Right atrium auricular region (tissue), 2 donors: ENCODE measurements around the gene TREML1. TPM values are rescaled to one million over a fixed set of nuclear protein-coding genes. Genes with fewer than 3 reads are reported as not detected.

Experiments
- DNase-seq: peaks from one replicate; pipeline ENCODE4 v3.0.0-alpha.2; 2019; ENCODE audit warnings: low spot score
- H3K27ac ChIP-seq, 2 donors: fragments of 200-600 bp; sonication (generic); 1 replicate in 1 of 2; 2 replicates in 1 of 2; pipeline ENCODE4 v1.5.1; 2016 to 2019
- H3K27me3 ChIP-seq, 2 donors: fragments of 200-600 bp; sonication (generic); one replicate each; pipeline versions ENCODE4 v1.5.1 to v1.6.0; 2017 to 2019
- H3K36me3 ChIP-seq: fragments of 200-600 bp; sonication (generic); one replicate; pipeline ENCODE4 v1.5.1; 2016
- H3K4me1 ChIP-seq, 2 donors: fragments of 200-600 bp; sonication (generic); one replicate each; pipeline versions ENCODE4 v1.5.1 to v1.6.0; 2017 to 2019
- H3K4me3 ChIP-seq, 2 donors: fragments of 200-600 bp; sonication (generic); 1 replicate in 1 of 2; 2 replicates in 1 of 2; pipeline ENCODE4 v1.5.1; 2017 to 2019; ENCODE audit warnings: mild to moderate bottlenecking in 1 of 2, moderate library complexity in 1 of 2
- H3K9me3 ChIP-seq, 2 donors: fragments of 200-600 bp; sonication (generic); one replicate each; pipeline ENCODE4 v1.5.1; 2019
- CTCF ChIP-seq, 2 donors: fragments of 200-600 bp; sonication (generic); IDR thresholded peaks; one replicate each; pipeline ENCODE4 v1.5.1; 2019; ENCODE audit warnings: antibody characterized with exemption in 2 of 2
- total RNA-seq, 2 donors: library from RNA; depleted of rRNA; stranded (reverse); fragments of >200 nt; gene quantifications; one replicate each; pipeline ENCODE4 v1.1.0, GENCODE V29; 2016

Gene TREML1
- total RNA-seq, 2 donors from 2014 or later: not detected

GRCh38 chr6:41182069-41183034, 28.2 kb upstream of the TREML1 start:
- no peak overlapping the region for H3K27ac ChIP-seq

GRCh38 chr6:41181566-41181965, 27.4 kb upstream of the TREML1 start:
- Histone ChIP-seq H3K4me3 (no peak overlapping the region), H3K9me3 (no peaks in the 10 kb centered on the region), H3K4me1 (no peaks in the 10 kb centered on the region), H3K27me3 (no peaks in the 10 kb centered on the region), H3K36me3 (no peaks in the 10 kb centered on the region), H3K27ac (no peak overlapping the region)
- no peak for TF ChIP-seq CTCF (IDR thresholded peaks at IDR 0.05)
- peak; percentile 43 for DNase-seq

More at GRCh38 chr6:41182069-41183034, 28.2 kb upstream of the TREML1 start:
- TF ChIP-seq CTCF (IDR thresholded peaks at IDR 0.05): peak in 1 of 2 donors; percentile 42
- no peaks in the 10 kb centered on the region for H3K36me3 ChIP-seq
- H3K9me3 ChIP-seq: no peaks in the 10 kb centered on the region
- DNase-seq: peak; percentile 61
- H3K4me1 ChIP-seq: no peaks in the 10 kb centered on the region
- H3K4me3 ChIP-seq: no peak overlapping the region
- no peaks in the 10 kb centered on the region for H3K27me3 ChIP-seq

- no peak for DNase-seq
- Histone ChIP-seq H3K27me3 (no peaks in the 10 kb centered on the region), H3K4me1 (no peaks in the 10 kb centered on the region), H3K36me3 (no peaks in the 10 kb centered on the region), H3K4me3 (no peak overlapping the region), H3K9me3 (no peaks in the 10 kb centered on the region), H3K27ac (no peak overlapping the region)
- TF ChIP-seq CTCF (IDR thresholded peaks at IDR 0.05): no peak
Measured at GRCh38 chr6:41179163-41179562, 25.0 kb upstream of the TREML1 start.

- H3K36me3 ChIP-seq: no peaks in the 10 kb centered on the region
- no peak for TF ChIP-seq CTCF (IDR thresholded peaks at IDR 0.05)
- H3K27me3 ChIP-seq: no peaks in the 10 kb centered on the region
- no peaks in the 10 kb centered on the region for H3K9me3 ChIP-seq
- no peak overlapping the region for H3K4me3 ChIP-seq
- H3K4me1 ChIP-seq: no peaks in the 10 kb centered on the region
- no peak overlapping the region for H3K27ac ChIP-seq
- no peak for DNase-seq
Measured at GRCh38 chr6:41177695-41178094, 23.5 kb upstream of the TREML1 start.

- Histone ChIP-seq H3K9me3 (no peaks in the 10 kb centered on the region), H3K27me3 (no peaks in the 10 kb centered on the region), H3K4me1 (no peaks in the 10 kb centered on the region), H3K27ac (no peak overlapping the region), H3K36me3 (no peaks in the 10 kb centered on the region), H3K4me3 (no peak overlapping the region)
- TF ChIP-seq CTCF (IDR thresholded peaks at IDR 0.05): no peak
- no peak for DNase-seq
Measured at GRCh38 chr6:41177287-41177686, 23.1 kb upstream of the TREML1 start.
